GOT3 (cell line): ENCODE results near the gene HSPB7.
A peak's percentile ranks its signal among the peaks of the same experiment; 100 is the strongest.
"Not testable (repeated sequence)": the region's sequence is repeated elsewhere in the genome, so short reads cannot be mapped to it uniquely, and the experiment has no call there.

Experiments used
- DNase-seq: peaks from one replicate; lab custom pipeline; 2025; ENCODE audit warnings: mixed read lengths; lab: John Stamatoyannopoulos, UW

HSPB7 gene

GRCh38 chr1:16022393-16022792 lies 4.5 kb upstream of the HSPB7 start:
- no peak for DNase-seq

- no peak for DNase-seq
Observed at GRCh38 chr1:16021681-16022080, 3.8 kb upstream of the HSPB7 start, which contains the start of gene CLCNKA. Gene CLCNKA, plus strand, starts transcription at chr1:16022036. Its CDS starts 584 bp downstream, at chr1:16022620.

- DNase-seq: not testable (repeated sequence)
Observed at GRCh38 chr1:16020878-16021277, 3.0 kb upstream of the HSPB7 start.

- DNase-seq: no peak
Observed at GRCh38 chr1:16020325-16020724, 2.5 kb upstream of the HSPB7 start.

GRCh38 chr1:16019644-16020277 lies 1.9 kb upstream of the HSPB7 start:
- no peak for DNase-seq

GRCh38 chr1:16018749-16019643 lies 1.2 kb upstream of the HSPB7 start:
- DNase-seq: no peak

GRCh38 chr1:16018308-16018707 lies 465 bp upstream of the HSPB7 start:
- DNase-seq: no peak

GRCh38 chr1:16017076-16017460 lies 775 bp downstream of the HSPB7 start:
- DNase-seq: no peak

GRCh38 chr1:16015960-16016901 lies 1.6 kb downstream of the HSPB7 start:
- no peak for DNase-seq

- DNase-seq: no peak
Observed at GRCh38 chr1:16015491-16015890, 2.4 kb downstream of the HSPB7 start.

- DNase-seq: no peak
Observed at GRCh38 chr1:16014509-16015482, 3.0 kb downstream of the HSPB7 start.

- no peak for DNase-seq
Observed at GRCh38 chr1:16013908-16014258, 4.0 kb downstream of the HSPB7 start.

- no peak for DNase-seq
Observed at GRCh38 chr1:16013220-16013907, 4.5 kb downstream of the HSPB7 start.

- no peak for DNase-seq
Observed at GRCh38 chr1:16012590-16013219, 5.1 kb downstream of the HSPB7 start.

- no peak for DNase-seq
Observed at GRCh38 chr1:16011936-16012589, 5.8 kb downstream of the HSPB7 start.

- no peak for DNase-seq
Observed at GRCh38 chr1:16010837-16011236, 7.0 kb downstream of the HSPB7 start.

- no peak for DNase-seq
Observed at GRCh38 chr1:16009678-16010077, 8.2 kb downstream of the HSPB7 start.

GRCh38 chr1:16009030-16009460 lies 8.8 kb downstream of the HSPB7 start:
- DNase-seq: peak; percentile 28

- DNase-seq: no peak
Observed at GRCh38 chr1:16007671-16008341, 10.0 kb downstream of the HSPB7 start.
